ENCODE data around the gene MAPK11. TPM values are rescaled to one million over a fixed set of nuclear protein-coding genes. Genes with fewer than 3 reads are reported as not detected.
A peak's percentile ranks its signal among the peaks of the same experiment; 100 is the strongest.

Gene MAPK11
- total RNA-seq, 1 donor from 2014 or later: 26.1 TPM

DNA sequence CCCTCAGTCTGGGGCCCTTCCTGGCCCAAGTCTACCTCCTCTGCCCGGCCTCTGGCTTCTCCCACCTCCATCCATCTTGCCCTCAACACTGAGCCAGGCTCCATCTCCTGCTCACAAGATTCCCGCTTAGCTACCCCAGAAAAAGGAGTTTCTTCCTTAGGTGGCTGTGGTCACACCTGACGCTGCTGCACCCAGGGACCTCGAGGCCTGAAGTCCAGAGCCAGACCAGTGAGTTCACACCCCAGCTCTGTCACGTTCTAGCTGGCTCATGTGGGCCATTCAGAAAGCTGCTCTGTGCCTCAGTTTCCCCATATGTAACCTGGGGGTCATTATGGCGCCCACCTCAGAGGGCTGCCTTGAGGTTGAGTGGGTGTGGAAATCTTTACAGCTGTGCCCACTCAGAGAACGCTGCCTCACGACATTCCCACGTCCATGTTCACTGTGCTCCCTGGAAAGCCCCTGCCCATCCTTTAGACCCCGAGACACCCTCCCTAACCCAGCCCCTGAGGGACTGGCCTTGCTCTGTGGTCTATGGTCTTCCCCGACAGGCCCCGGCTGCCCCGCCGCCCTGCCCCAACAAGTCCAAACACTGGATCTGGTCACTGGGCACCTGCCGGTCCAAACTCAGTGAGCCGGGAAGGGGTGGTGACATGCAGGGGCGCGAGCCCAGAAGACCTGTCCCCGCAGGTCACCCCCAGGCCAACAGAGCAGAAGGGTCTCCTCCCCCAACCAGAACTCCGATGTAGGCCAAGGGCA lies 27.5 kb upstream of the MAPK11 start:
- peaks cover 85% of the 10 kb centered on the region for H3K4me1 ChIP-seq
- H3K4me3 ChIP-seq: no peak overlapping the region
- intact Hi-C loops (cut with DNase I): no loop called here

DNA sequence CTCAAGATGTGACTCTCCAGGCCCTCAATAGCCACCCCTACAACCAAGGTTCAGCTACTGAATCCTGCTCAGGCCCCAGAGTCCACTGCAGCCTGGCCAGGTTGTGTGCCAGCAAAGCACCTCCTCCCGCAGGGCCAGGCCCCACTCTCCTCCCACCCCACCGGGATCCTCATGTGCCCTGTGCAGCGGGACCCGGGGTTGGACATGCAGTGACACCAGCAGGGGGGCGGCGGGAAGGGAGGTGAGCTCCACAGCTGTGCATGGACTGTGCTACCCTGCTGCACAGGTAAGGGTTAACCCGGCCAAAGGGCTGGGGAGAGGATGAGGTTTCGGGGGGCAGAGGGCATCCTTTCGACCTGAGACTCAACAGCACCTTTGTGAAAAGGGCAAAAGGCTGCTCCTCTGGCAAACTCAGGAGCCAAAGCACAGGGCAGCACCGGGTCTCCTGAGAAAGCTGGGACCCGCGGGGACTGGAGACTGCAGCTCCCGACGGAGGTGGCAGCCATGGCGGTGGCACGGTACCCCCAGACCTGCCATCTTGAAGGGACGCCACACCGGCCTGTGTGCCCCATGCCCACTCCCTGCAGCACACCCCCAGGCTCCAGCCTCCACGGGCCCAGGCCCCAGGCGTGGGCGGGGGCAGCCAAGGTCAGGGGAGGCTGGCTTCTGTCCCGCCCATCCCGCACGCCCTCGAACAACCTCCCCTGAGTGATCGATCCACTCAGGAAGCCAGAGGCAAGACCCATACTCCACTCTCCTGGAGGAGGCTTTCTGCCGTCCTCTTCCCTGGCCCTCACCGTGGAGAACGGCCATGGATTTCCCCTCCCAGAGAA lies 26.7 kb upstream of the MAPK11 start:
- Histone ChIP-seq H3K27me3 (no peaks in the 10 kb centered on the region), H3K36me3 (no peaks in the 10 kb centered on the region), H3K4me3 (no peak overlapping the region), H3K27ac (peak overlapping the region; percentile 70), H3K4me1 (peaks cover 85% of the 10 kb centered on the region), H3K9me3 (no peaks in the 10 kb centered on the region)
- intact Hi-C loops (cut with DNase I): no loop called here
- DNase-seq (no peak), ATAC-seq (no peak)
- TF ChIP-seq, protein P1, sequence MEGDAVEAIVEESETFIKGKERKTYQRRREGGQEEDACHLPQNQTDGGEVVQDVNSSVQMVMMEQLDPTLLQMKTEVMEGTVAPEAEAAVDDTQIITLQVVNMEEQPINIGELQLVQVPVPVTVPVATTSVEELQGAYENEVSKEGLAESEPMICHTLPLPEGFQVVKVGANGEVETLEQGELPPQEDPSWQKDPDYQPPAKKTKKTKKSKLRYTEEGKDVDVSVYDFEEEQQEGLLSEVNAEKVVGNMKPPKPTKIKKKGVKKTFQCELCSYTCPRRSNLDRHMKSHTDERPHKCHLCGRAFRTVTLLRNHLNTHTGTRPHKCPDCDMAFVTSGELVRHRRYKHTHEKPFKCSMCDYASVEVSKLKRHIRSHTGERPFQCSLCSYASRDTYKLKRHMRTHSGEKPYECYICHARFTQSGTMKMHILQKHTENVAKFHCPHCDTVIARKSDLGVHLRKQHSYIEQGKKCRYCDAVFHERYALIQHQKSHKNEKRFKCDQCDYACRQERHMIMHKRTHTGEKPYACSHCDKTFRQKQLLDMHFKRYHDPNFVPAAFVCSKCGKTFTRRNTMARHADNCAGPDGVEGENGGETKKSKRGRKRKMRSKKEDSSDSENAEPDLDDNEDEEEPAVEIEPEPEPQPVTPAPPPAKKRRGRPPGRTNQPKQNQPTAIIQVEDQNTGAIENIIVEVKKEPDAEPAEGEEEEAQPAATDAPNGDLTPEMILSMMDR (IDR thresholded peaks at IDR 0.05): no peak

More for the DNA sequence above, 27.5 kb upstream of the MAPK11 start:
- Histone ChIP-seq H3K27me3 (no peaks in the 10 kb centered on the region), H3K36me3 (no peaks in the 10 kb centered on the region), H3K27ac (peak overlapping the region; percentile 70), H3K9me3 (no peaks in the 10 kb centered on the region)
- DNase-seq (no peak), ATAC-seq (no peak)
- TF ChIP-seq, protein P1 (IDR thresholded peaks at IDR 0.05): no peak

GRCh38 chr22:50294319-50294656 lies 24.1 kb upstream of the MAPK11 start:
- H3K27me3 ChIP-seq: no peaks in the 10 kb centered on the region
- peak overlapping the region; percentile 91 for H3K27ac ChIP-seq
- peaks cover 17% of the 10 kb centered on the region for H3K36me3 ChIP-seq
- DNase-seq (no peak), ATAC-seq (no peak)
- H3K4me1 ChIP-seq: peaks cover 74% of the 10 kb centered on the region
- H3K9me3 ChIP-seq: no peaks in the 10 kb centered on the region
- H3K4me3 ChIP-seq: peak overlapping the region; percentile 39
- TF ChIP-seq, protein P1 (IDR thresholded peaks at IDR 0.05): no peak
- intact Hi-C loops (cut with DNase I): no loop called here

- peaks cover 69% of the 10 kb centered on the region for H3K4me1 ChIP-seq
- H3K36me3 ChIP-seq: peaks cover 23% of the 10 kb centered on the region
- peak; percentile 85 for ATAC-seq
- H3K27ac ChIP-seq: peak overlapping the region; percentile 91
- H3K9me3 ChIP-seq: no peaks in the 10 kb centered on the region
- TF ChIP-seq, protein P1 (IDR thresholded peaks at IDR 0.05): no peak
- intact Hi-C loops (cut with DNase I): no loop called here
- H3K27me3 ChIP-seq: no peaks in the 10 kb centered on the region
- DNase-seq: peak; percentile 92
- peak overlapping the region; percentile 39 for H3K4me3 ChIP-seq
Observed at GRCh38 chr22:50293441-50294318, 23.5 kb upstream of the MAPK11 start.

- Histone ChIP-seq H3K36me3 (peaks cover 31% of the 10 kb centered on the region), H3K27ac (peak overlapping the region; percentile 91), H3K9me3 (no peaks in the 10 kb centered on the region), H3K4me3 (peak overlapping the region; percentile 39), H3K4me1 (peaks cover 61% of the 10 kb centered on the region), H3K27me3 (no peaks in the 10 kb centered on the region)
- DNase-seq (no peak), ATAC-seq (no peak)
- intact Hi-C loops (cut with DNase I): no loop called here
- TF ChIP-seq, protein P1 (IDR thresholded peaks at IDR 0.05): no peak
Observed at GRCh38 chr22:50292643-50293440, 22.7 kb upstream of the MAPK11 start.

All from upper lobe of right lung (tissue), 1 donor.